B cell (primary cell): ENCODE results near the gene RAPGEF5. TPM values are rescaled to one million over a fixed set of nuclear protein-coding genes. Genes with fewer than 3 reads are reported as not detected.

ENCODE experiments used
- ATAC-seq: fragments of 200-7000 bp; cut with Tn5 transposase; one replicate; pipeline ENCODE4 v1.10.0; 2021; ENCODE audit warnings: low read depth, mild to moderate bottlenecking, moderate number of reproducible peaks, moderate library complexity
- CTCF ChIA-PET: fragments of 350-600 bp; sonication (Branson Sonifier 250); formaldehyde crosslinking; loops from one replicate; lab custom pipeline; 2021; ENCODE audit warnings: antibody characterized with exemption, inconsistent platforms; lab: Charles Lee
- POLR2A ChIA-PET: fragments of 350-600 bp; sonication (Branson Sonifier 250); formaldehyde crosslinking; loops from one replicate; lab custom pipeline; 2021; ENCODE audit warnings: antibody characterized with exemption; lab: Charles Lee
- DNase-seq: peaks from one replicate; pipeline ENCODE4 v3.0.0; 2013
- H2AFZ ChIP-seq: 2 replicates; pipeline ENCODE4 v1.6.1; 2012; ENCODE audit warnings: mild to moderate bottlenecking, low read depth, low read length; ENCODE audit not compliant: insufficient read depth, poor library complexity, severe bottlenecking
- H3K27ac ChIP-seq, 2 donors: 1 replicate in 1 of 2; 2 replicates in 1 of 2; pipeline ENCODE4 v1.5.1; 2012 to 2013; ENCODE audit warnings: low read length in 2 of 2, mild to moderate bottlenecking in 2 of 2, moderate library complexity in 1 of 2
- H3K27me3 ChIP-seq, 4 experiments: fragments of 200-600 bp in 1 of 4; sonication (generic) in 1 of 4; replicated peaks in 1 of 4; 1 replicate in 2 of 4; 2 replicates in 2 of 4; pipeline versions ENCODE4 v1.6.1 to v1.7.0; 2013 to 2016; ENCODE audit warnings: low read length in 3 of 4, mild to moderate bottlenecking in 2 of 4, mixed read lengths in 1 of 4, moderate library complexity in 1 of 4; ENCODE audit not compliant: insufficient read depth in 4 of 4, control insufficient read depth in 3 of 4; ENCODE audit errors: control extremely low read depth in 1 of 4
- H3K36me3 ChIP-seq, 2 experiments: replicated peaks in 1 of 2; 1 replicate in 1 of 2; 2 replicates in 1 of 2; pipeline versions ENCODE4 v1.6.1 to v1.7.1; 2013; ENCODE audit warnings: low read length in 1 of 2; ENCODE audit not compliant: insufficient read depth in 2 of 2, control insufficient read depth in 1 of 2; ENCODE audit errors: control extremely low read depth in 1 of 2, extremely low read depth in 1 of 2
- H3K4me1 ChIP-seq, 2 donors: fragments of 200-600 bp in 1 of 2; sonication (generic) in 1 of 2; 1 replicate in 1 of 2; 2 replicates in 1 of 2; pipeline versions ENCODE4 v1.5.1 to v1.6.1; 2013 to 2017; ENCODE audit warnings: low read length in 2 of 2; ENCODE audit not compliant: control insufficient read depth in 2 of 2, insufficient read depth in 2 of 2
- H3K4me2 ChIP-seq: replicated peaks from 2 replicates; pipeline ENCODE3; 2012; ENCODE audit warnings: mild to moderate bottlenecking, low read depth, low read length; ENCODE audit not compliant: poor library complexity, severe bottlenecking
- H3K4me3 ChIP-seq, 5 experiments: fragments of 200-600 bp in 1 of 5; sonication (generic) in 1 of 5; 1 replicate in 3 of 5; 2 replicates in 2 of 5; pipeline versions ENCODE4 v1.5.1 to v1.7.0; 2011 to 2016; ENCODE audit warnings: low read length in 4 of 5, mild to moderate bottlenecking in 4 of 5, low read depth in 2 of 5, control low read depth in 1 of 5, moderate library complexity in 1 of 5; ENCODE audit not compliant: insufficient read depth in 1 of 5; ENCODE audit errors: control extremely low read depth in 1 of 5, extremely low read depth in 1 of 5
- H3K79me2 ChIP-seq: fragments of 200-600 bp; sonication (generic); one replicate; pipeline ENCODE4 v1.6.0; 2016; ENCODE audit warnings: low read length; ENCODE audit not compliant: control insufficient read depth, insufficient read depth
- H3K9ac ChIP-seq: fragments of 200-600 bp; sonication (generic); 2 replicates; pipeline ENCODE4 v1.6.1; 2017; ENCODE audit warnings: mild to moderate bottlenecking, low read length, moderate library complexity
- H3K9me3 ChIP-seq, 3 donors: one replicate each; pipeline versions ENCODE4 v1.6.1 to v1.7.1; 2013; ENCODE audit warnings: low read length in 2 of 3; ENCODE audit not compliant: control insufficient read depth in 2 of 3, insufficient read depth in 1 of 3; ENCODE audit errors: control extremely low read depth in 1 of 3
- H4K20me1 ChIP-seq: 2 replicates; pipeline ENCODE4 v1.6.0; 2012; ENCODE audit warnings: mild to moderate bottlenecking, low read length; ENCODE audit not compliant: insufficient read depth, control insufficient read depth, poor library complexity, severe bottlenecking
- H3K27ac Mint-ChIP-seq: one replicate; pipeline ENCODE4 v1.8.0; 2021; ENCODE audit warnings: mixed read lengths
- H3K27me3 Mint-ChIP-seq: one replicate; pipeline ENCODE4 v1.8.0; 2021; ENCODE audit warnings: mixed read lengths
- H3K4me1 Mint-ChIP-seq: one replicate; pipeline ENCODE4 v1.8.0; 2021; ENCODE audit warnings: mixed read lengths
- H3K4me3 Mint-ChIP-seq: one replicate; pipeline ENCODE4 v1.8.0; 2021; ENCODE audit warnings: mixed read lengths
- H3K9me3 Mint-ChIP-seq: one replicate; pipeline ENCODE4 v1.8.0; 2022; ENCODE audit warnings: mixed read lengths; ENCODE audit not compliant: insufficient read depth
- CTCF ChIP-seq: fragments of 200-600 bp; IDR thresholded peaks from one replicate; pipeline ENCODE4 v1.8.0; 2022; ENCODE audit warnings: antibody characterized with exemption, mild to moderate bottlenecking
- EZH2 ChIP-seq: IDR thresholded peaks from 2 replicates; pipeline ENCODE4 v1.6.1; 2012; ENCODE audit warnings: borderline replicate concordance, low read depth, mild to moderate bottlenecking, moderate library complexity, low read length; ENCODE audit not compliant: insufficient read depth, poor library complexity, severe bottlenecking
- WGBS: methylation state at CpG from one replicate; pipeline ENCODE4 v1.1.5; 2013; ENCODE audit warnings: missing lambda C conversion rate; ENCODE audit not compliant: insufficient coverage; 5-methylcytosine and 5-hydroxymethylcytosine counted together
- intact Hi-C: fragments of 100-400 bp; cut with micrococcal nuclease; formaldehyde crosslinking; loops from one replicate; pipeline ENCODE4 v1.10.0; 2022
- polyA plus RNA-seq: library from polyadenylated mRNA; depleted of rRNA; stranded (reverse); fragments of >200 nt; gene quantifications from 2 replicates; pipeline ENCODE4 v1.2.3, GENCODE V29; 2012
- small RNA-seq: library from RNA; depleted of rRNA; stranded (forward); fragments of <200 nt; gene quantifications from one replicate; pipeline ENCODE3, GENCODE V24; 2012; ENCODE audit warnings: low replicate concordance, low read depth; ENCODE audit not compliant: insufficient read length
- total RNA-seq, 2 donors: library from RNA; stranded (reverse); fragments of 120-200 nt in 1 of 2; gene quantifications; 1 replicate in 1 of 2; 2 replicates in 1 of 2; pipeline versions ENCODE4 v1.2.3 to v1.2.4, GENCODE V29; 2013 to 2022

RAPGEF5 gene
- total and polyA plus RNA-seq, 2 donors (not counting 1 experiment from before 2014, with no cell fraction given), result 1.5 to 37.6 TPM

GRCh38 chr7:22075561-22075960 lies 281.4 kb downstream of the RAPGEF5 start:
- H3K4me3 Mint-ChIP-seq, result no peak overlapping the region
- H3K79me2 ChIP-seq, result no peaks in the 10 kb centered on the region
- H3K4me1 Mint-ChIP-seq, result no peaks in the 10 kb centered on the region
- no peak overlapping the region for H3K9ac ChIP-seq
- H3K36me3 ChIP-seq, result no peaks in the 10 kb centered on the region
- H3K4me1 ChIP-seq, result no peaks in the 10 kb centered on the region
- DNase-seq (no peak), ATAC-seq (no peak)
- H3K27ac Mint-ChIP-seq, result no peak overlapping the region
- no peak overlapping the region for H3K4me3 ChIP-seq
- peaks cover 45% of the 10 kb centered on the region for H3K27me3 Mint-ChIP-seq
- H3K27me3 ChIP-seq, result peaks cover 0 to 12% (median 6%) of the 10 kb centered on the region in 4 experiments
- peaks cover 0 to 3% (median 0%) of the 10 kb centered on the region in 3 donors for H3K9me3 ChIP-seq
- H3K4me2 ChIP-seq, result no peak overlapping the region
- H2AFZ ChIP-seq, result no peak overlapping the region
- no peak overlapping the region for H3K27ac ChIP-seq
- H4K20me1 ChIP-seq, result no peaks in the 10 kb centered on the region
- H3K9me3 Mint-ChIP-seq, result no peaks in the 10 kb centered on the region
- ChIA-PET POLR2A (interaction anchor here (0.8 kb wide), 1 partner anchor 1223 kb away, joined by 4 read pairs; no protein-coding TSS in a partner anchor), CTCF (no interaction called here)
- intact Hi-C loops, result no loop called here
- TF ChIP-seq EZH2 (no peak), CTCF (no peak)
- 100% methylated on average over 1 of the region's 2 CpGs for WGBS

DNA sequence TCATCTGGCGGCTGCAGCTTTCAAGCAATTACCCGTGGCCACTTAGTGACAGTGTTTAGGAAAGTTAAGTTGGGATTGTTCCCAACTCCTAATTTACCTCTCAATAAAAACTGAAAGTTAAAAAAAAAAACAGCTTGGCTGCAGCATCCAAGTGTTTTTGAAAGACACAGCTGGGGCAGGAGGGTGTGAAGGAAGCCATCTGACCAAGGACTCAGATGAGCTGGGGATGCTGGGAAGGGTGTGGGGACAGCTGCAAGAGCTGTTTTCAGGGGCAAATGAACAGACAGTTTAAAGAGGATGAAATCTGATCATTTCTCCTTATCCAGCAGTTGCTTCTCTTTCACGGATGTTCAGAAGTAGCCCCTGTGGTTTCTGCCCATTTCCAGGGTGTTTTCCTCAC lies 282.1 kb downstream of the RAPGEF5 start:
- H3K9me3 ChIP-seq, result peaks cover 0 to 3% (median 0%) of the 10 kb centered on the region in 3 donors
- no peak overlapping the region for H3K4me3 ChIP-seq
- no peak for ATAC-seq
- DNase-seq, result no peak
- peaks cover 0 to 12% (median 5%) of the 10 kb centered on the region in 4 experiments for H3K27me3 ChIP-seq
- H4K20me1 ChIP-seq, result no peaks in the 10 kb centered on the region
- ChIA-PET CTCF (interaction anchor here (1.5 kb wide), 1 partner anchor 35 kb away, joined by 4 read pairs; no protein-coding TSS in a partner anchor), POLR2A (no interaction called here)
- no peaks in the 10 kb centered on the region for H3K9me3 Mint-ChIP-seq
- no peak overlapping the region for H3K9ac ChIP-seq
- no peak overlapping the region for H3K4me3 Mint-ChIP-seq
- intact Hi-C loops, result no loop called here
- H3K27ac ChIP-seq, result no peak overlapping the region
- peaks cover 46% of the 10 kb centered on the region for H3K27me3 Mint-ChIP-seq
- H3K4me1 Mint-ChIP-seq, result no peaks in the 10 kb centered on the region
- H3K27ac Mint-ChIP-seq, result no peak overlapping the region
- no peaks in the 10 kb centered on the region for H3K79me2 ChIP-seq
- WGBS, result no CpG with 5 or more reads among the region's 3 CpGs
- H3K4me2 ChIP-seq, result no peak overlapping the region
- no peak overlapping the region for H2AFZ ChIP-seq
- H3K36me3 ChIP-seq, result no peaks in the 10 kb centered on the region
- TF ChIP-seq EZH2 (no peak), CTCF (no peak)
- no peaks in the 10 kb centered on the region for H3K4me1 ChIP-seq

Small RNA genes within 50 kb of the gene (small RNA-seq; reads per million reads assigned to genes)
- not detected for gene RNA5SP227

Other genes starting within 250 kb of the RAPGEF5 start
- gene STEAP1B, start 143.0 kb upstream of the RAPGEF5 start, total RNA-seq, result 8.8 and 9.1 TPM in 2 replicates
- gene STEAP1B, start 143.0 kb upstream of the RAPGEF5 start, polyA plus RNA-seq, result 24.7 and 26.8 TPM in 2 replicates